Lung (tissue), 12 donors: ENCODE data around the gene POLL. TPM values are rescaled to one million over a fixed set of nuclear protein-coding genes. Genes with fewer than 3 reads are reported as not detected.

Experiments
- ATAC-seq: fragments of 200-7000 bp; cut with Tn5 transposase; one replicate; pipeline ENCODE4 v1.9.1; 2020; ENCODE audit warnings: moderate number of reproducible peaks; ENCODE audit not compliant: insufficient read depth, low FRiP score
- DNase-seq, 3 donors: peaks; one replicate each; pipeline ENCODE4 v3.0.0-alpha.2; 2013 to 2017
- H3K27ac ChIP-seq, 2 donors: one replicate each; pipeline ENCODE4 v1.5.1; 2013; ENCODE audit warnings: mild to moderate bottlenecking in 2 of 2, moderate library complexity in 2 of 2, control low read depth in 1 of 2, inconsistent platforms in 1 of 2, low read depth in 1 of 2, low read length in 1 of 2
- H3K27me3 ChIP-seq, 3 donors: one replicate each; pipeline ENCODE4 v1.5.1; 2013; ENCODE audit warnings: low read length in 2 of 3; ENCODE audit not compliant: control insufficient read depth in 3 of 3, insufficient read depth in 3 of 3
- H3K36me3 ChIP-seq, 4 donors: one replicate each; pipeline ENCODE4 v1.5.1; 2013; ENCODE audit warnings: low read length in 4 of 4, mild to moderate bottlenecking in 1 of 4, moderate library complexity in 1 of 4; ENCODE audit not compliant: control insufficient read depth in 4 of 4, insufficient read depth in 4 of 4
- H3K4me1 ChIP-seq, 5 donors: one replicate each; pipeline ENCODE4 v1.5.1; 2013; ENCODE audit warnings: low read length in 5 of 5, mild to moderate bottlenecking in 2 of 5, moderate library complexity in 1 of 5; ENCODE audit not compliant: control insufficient read depth in 5 of 5, insufficient read depth in 5 of 5
- H3K4me3 ChIP-seq: one replicate; pipeline ENCODE4 v1.5.1; 2013; ENCODE audit warnings: mild to moderate bottlenecking, control low read depth, moderate library complexity
- H3K9ac ChIP-seq, 2 donors: one replicate each; pipeline ENCODE4 v1.5.1; 2013; ENCODE audit warnings: low read length in 2 of 2, control low read depth in 1 of 2; ENCODE audit not compliant: insufficient read depth in 1 of 2
- H3K9me3 ChIP-seq, 4 donors: one replicate each; pipeline ENCODE4 v1.5.1; 2013; ENCODE audit warnings: low read length in 3 of 4, mild to moderate bottlenecking in 1 of 4, moderate library complexity in 1 of 4; ENCODE audit not compliant: control insufficient read depth in 4 of 4, insufficient read depth in 3 of 4
- WGBS, 2 donors: extraction: QIAGEN DNeasy Blood & Tissue Kit; methylation state at CpG; one replicate each; pipeline ENCODE4 v1.1.7; 2013; 5-methylcytosine and 5-hydroxymethylcytosine counted together
- polyA plus RNA-seq, 2 donors: library from polyadenylated mRNA; stranded (reverse); fragments of 200-250 nt; gene quantifications; one replicate each; pipeline ENCODE4 v1.2.1, GENCODE V29; 2013
- total RNA-seq, 2 donors: library from RNA; depleted of rRNA in 1 of 2; stranded (reverse); fragments of >200 nt in 1 of 2; gene quantifications; one replicate each; pipeline ENCODE4 v1.2.1, GENCODE V29; 2014 to 2021
- TF ChIP-seq, protein P1 (sequence below): IDR thresholded peaks from 2 replicates; pipeline ENCODE4 v1.5.1; 2012; ENCODE audit warnings: mild to moderate bottlenecking; ENCODE audit errors: control extremely low read depth, extremely low read depth
- donor health status: control.
- donor health status: control.
- donor health status: Bipolar disorder and iron deficiency.
- donor health status: healthy.
- donor health status: DM: yes; HTN: yes; CAD: no.

Gene POLL
- total and polyA plus RNA-seq, 4 donors = 16.6 to 26.9 (median 25.0) TPM

DNA sequence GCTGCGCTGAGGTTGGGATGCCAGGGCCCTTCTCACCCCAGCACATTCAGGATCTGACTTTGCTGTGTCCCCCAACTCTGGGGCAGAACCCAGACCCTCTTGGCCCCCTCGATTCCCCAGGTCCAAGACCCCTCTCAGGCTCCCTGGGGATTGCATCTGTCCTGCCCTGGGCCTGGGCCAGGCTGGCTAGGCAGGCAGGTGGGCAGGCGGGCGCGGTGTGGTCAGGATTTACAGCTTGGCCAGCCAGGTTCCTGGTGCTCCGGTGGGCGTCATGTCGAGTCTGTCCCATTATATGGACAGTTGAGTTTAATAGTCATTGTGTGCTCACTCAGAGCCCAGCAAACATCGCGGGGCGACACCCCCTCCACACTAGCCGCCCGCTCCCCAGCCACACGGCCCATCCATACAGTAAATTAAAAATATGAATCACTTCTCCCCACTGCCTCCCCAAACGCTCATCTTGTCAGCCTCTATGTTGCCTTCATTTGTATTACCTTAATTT is 23.5 kb downstream of the POLL start:
- Histone ChIP-seq H3K9me3 (peaks cover 0 to 2% (median 0%) of the 10 kb centered on the region in 4 donors), H3K4me1 (peaks cover 0 to 7% (median 0%) of the 10 kb centered on the region in 5 donors), H3K9ac (no peak overlapping the region), H3K27me3 (peaks cover 0 to 44% (median 15%) of the 10 kb centered on the region in 3 donors), H3K4me3 (no peak overlapping the region), H3K36me3 (no peaks in the 10 kb centered on the region), H3K27ac (no peak overlapping the region)
- ATAC-seq (no peak), DNase-seq (no peak)
- TF ChIP-seq, protein P1, sequence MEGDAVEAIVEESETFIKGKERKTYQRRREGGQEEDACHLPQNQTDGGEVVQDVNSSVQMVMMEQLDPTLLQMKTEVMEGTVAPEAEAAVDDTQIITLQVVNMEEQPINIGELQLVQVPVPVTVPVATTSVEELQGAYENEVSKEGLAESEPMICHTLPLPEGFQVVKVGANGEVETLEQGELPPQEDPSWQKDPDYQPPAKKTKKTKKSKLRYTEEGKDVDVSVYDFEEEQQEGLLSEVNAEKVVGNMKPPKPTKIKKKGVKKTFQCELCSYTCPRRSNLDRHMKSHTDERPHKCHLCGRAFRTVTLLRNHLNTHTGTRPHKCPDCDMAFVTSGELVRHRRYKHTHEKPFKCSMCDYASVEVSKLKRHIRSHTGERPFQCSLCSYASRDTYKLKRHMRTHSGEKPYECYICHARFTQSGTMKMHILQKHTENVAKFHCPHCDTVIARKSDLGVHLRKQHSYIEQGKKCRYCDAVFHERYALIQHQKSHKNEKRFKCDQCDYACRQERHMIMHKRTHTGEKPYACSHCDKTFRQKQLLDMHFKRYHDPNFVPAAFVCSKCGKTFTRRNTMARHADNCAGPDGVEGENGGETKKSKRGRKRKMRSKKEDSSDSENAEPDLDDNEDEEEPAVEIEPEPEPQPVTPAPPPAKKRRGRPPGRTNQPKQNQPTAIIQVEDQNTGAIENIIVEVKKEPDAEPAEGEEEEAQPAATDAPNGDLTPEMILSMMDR = no peak
- WGBS, 2 donors = 84 to 94% methylated on average over 15 of the region's 15 CpGs

GRCh38 chr10:101563497-101564040 is 24.5 kb downstream of the POLL start:
- Histone ChIP-seq H3K36me3 (no peaks in the 10 kb centered on the region), H3K9ac (no peak overlapping the region), H3K4me1 (peaks cover 0 to 7% (median 0%) of the 10 kb centered on the region in 5 donors), H3K4me3 (no peak overlapping the region), H3K27ac (no peak overlapping the region), H3K27me3 (peaks cover 0 to 34% (median 15%) of the 10 kb centered on the region in 3 donors), H3K9me3 (peaks cover 0 to 2% (median 0%) of the 10 kb centered on the region in 4 donors)
- WGBS, 2 donors = 72 to 84% methylated on average over 11 of the region's 11 CpGs
- TF ChIP-seq, protein P1 = no peak
- ATAC-seq (no peak), DNase-seq (no peak)

DNA sequence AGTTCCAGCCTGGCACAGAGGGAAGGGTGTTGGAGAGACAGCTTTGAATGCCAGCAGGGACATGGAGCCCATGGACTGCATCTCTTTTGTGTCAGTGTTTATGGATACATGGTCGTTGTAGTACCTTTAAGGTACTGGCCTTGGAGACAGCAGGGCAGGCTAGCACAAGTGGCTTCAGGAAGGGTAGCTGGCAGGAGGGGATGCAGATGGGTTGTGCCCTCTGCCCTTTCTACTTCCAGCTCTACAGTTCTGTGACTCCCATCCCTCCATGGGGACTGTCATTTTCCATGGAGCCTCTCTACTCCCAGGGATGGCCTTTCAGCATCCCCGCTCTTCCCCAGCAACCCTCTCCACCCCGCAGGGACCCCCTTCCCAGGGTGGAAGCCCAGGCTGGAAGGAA is 25.1 kb downstream of the POLL start:
- 70% methylated on average over 3 of the region's 3 CpGs for WGBS, 2 donors

More for the DNA sequence above, 25.1 kb downstream of the POLL start:
- Histone ChIP-seq H3K4me1 (peaks cover 0 to 7% (median 0%) of the 10 kb centered on the region in 5 donors), H3K4me3 (no peak overlapping the region), H3K9ac (no peak overlapping the region), H3K27me3 (peaks cover 0 to 29% (median 15%) of the 10 kb centered on the region in 3 donors), H3K9me3 (peaks cover 0 to 2% (median 0%) of the 10 kb centered on the region in 4 donors), H3K27ac (no peak overlapping the region), H3K36me3 (no peaks in the 10 kb centered on the region)
- DNase-seq (peak in 1 of 3 donors; percentile 17), ATAC-seq (no peak)
- TF ChIP-seq, protein P1 = no peak
